HG03060 (cell line): Measurements from ENCODE around the gene CAPN12.

ENCODE experiments used
- ATAC-seq: cut with Tn5 transposase; IDR thresholded peaks from one replicate; pipeline ENCODE4 v1.9.1; 2021; ENCODE audit warnings: low read depth, moderate number of reproducible peaks; ENCODE audit not compliant: unreplicated experiment

Gene CAPN12

DNA sequence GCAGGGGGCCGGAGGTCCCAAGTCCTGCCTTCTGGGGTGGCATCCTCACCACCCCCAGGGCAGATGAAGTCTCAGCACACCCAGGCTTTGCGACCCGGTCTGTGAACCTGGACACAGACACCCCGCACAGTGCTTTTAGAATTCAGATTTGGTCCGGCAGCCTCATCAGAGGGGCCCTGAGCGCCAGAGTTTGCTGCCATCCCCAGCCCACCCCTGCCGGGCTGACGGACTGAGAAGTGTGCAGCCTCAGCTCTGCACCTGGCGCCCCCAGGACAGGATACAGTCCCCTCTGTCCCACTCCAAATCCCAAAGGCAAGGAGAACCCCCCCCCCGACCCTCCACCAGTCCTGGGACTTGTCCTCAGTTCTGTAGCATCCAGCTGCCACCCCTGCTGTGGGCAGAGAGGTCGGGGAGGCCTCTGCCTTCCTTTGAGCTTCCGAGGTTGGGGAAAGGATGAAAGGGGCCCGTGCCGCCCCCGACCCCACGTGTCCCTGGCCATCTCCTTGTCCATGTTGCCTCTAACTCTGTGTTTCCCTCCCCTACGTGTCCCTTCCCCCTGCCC is 16.9 kb downstream of the CAPN12 start:
- no peak for ATAC-seq

DNA sequence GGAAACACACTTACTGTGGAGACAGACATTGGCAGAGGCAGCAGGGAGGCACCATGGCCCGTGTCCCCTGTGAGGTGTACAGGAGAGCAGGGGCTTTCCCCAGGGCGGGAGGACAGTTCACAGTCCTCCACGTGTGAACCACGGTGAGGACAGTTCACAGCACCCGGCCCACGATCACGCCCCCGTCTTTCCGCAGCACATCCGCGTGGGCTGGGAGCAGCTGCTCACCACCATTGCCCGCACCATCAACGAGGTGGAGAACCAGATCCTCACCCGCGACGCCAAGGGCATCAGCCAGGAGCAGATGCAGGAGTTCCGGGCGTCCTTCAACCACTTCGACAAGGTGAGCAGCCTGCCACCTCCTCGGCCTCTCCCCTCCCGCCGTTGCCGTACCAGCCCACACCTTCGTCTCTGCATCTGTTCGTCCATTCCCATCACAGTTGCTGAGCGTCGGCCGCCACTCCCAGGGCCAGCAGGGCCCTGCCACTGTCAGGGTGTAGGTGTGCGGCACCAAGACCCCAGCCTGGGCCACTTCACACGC is 17.4 kb downstream of the CAPN12 start:
- ATAC-seq = no peak

DNA sequence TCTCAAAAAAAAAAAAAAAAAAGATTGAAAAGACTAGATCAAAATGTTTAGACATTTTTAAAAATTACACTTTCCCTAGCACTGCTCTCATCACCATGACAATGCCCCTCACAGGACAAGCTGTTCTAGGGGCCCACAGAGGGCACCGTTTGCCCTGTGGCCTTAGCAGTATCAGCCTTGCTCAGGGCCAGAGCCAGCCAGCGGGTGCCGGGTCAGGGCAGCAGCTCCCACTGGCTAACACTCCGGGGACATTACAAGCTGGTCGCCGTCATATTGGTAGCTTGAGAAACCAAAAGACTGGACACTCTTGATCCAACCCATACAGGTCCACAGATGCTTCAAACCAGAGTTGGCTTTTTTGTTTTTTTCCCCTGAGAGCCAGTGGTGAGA is 18.0 kb downstream of the CAPN12 start:
- ATAC-seq = no peak

DNA sequence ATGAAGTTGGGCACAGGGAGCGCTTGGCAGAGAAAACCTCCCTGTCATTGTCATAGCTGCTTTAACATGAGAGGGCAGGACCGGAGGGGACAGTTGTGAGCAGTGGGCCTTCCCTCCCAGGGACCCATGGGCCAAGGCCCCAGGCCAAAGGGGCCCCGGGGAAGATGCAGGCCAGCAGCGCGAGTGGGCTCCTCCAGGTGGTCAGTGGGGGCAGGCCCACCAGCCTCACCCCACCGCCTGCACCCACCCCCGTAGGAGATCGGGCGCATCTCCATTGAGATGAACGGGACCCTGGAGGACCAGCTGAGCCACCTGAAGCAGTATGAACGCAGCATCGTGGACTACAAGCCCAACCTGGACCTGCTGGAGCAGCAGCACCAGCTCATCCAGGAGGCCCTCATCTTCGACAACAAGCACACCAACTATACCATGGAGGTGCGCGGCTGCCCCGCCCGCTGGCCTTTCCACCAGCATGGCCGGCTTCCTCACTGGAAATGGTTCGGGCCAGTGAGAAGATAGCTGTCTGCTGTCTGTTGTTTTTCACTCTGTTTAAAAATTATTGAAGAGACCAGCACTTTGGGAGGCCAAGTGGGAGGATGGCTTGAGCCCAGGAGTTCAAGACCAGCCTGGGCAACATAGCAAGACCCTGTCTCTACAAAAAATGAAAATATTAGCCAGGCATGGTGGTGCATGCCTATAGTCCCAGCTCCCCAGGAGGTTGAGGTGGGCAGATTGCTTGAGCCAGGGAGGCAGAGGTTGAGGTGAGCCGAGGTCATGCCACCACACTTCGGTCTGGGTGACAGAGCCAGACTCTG is 18.6 kb downstream of the CAPN12 start:
- no peak for ATAC-seq

DNA sequence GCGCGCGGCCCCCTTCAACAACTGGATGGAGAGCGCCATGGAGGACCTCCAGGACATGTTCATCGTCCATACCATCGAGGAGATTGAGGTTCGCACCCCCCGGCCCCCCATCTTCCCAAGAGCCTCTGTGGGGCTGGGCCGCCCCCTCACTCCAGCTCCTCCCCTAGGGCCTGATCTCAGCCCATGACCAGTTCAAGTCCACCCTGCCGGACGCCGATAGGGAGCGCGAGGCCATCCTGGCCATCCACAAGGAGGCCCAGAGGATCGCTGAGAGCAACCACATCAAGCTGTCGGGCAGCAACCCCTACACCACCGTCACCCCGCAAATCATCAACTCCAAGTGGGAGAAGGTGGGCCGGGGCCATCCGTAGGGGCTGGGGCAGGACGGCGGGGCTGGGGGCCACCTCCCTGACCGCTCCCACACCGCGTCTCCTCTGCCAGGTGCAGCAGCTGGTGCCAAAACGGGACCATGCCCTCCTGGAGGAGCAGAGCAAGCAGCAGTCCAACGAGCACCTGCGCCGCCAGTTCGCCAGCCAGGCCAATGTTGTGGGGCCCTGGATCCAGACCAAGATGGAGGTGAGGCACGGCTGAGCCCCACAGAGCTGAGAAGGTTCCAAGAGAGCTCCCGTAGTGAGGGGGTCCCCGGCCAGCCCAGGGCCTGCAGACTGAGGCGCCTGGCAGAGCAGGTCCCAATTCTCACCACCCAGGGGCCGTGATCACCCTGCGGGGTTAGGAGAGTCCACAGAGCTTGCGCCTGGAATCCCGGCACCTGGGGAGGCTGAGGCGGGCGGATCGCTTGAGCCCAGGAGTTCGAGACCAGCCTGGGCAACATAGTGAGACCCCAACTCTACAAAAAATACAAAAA is 20.1 kb downstream of the CAPN12 start:
- no peak for ATAC-seq

DNA sequence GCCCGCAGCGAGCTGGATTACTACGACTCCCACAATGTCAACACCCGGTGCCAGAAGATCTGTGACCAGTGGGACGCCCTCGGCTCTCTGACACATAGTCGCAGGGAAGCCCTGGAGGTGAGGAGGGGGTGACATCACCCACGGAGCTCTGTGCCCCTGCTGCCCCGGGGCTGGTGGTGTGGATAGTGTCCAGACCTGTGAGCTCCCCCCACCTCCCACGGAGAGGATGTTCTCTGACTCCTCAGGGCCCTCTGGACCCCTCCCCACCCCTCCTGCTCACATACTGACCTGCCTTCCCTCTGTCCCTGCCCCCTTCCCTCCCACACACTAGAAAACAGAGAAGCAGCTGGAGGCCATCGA is 20.7 kb downstream of the CAPN12 start:
- ATAC-seq = no peak

DNA sequence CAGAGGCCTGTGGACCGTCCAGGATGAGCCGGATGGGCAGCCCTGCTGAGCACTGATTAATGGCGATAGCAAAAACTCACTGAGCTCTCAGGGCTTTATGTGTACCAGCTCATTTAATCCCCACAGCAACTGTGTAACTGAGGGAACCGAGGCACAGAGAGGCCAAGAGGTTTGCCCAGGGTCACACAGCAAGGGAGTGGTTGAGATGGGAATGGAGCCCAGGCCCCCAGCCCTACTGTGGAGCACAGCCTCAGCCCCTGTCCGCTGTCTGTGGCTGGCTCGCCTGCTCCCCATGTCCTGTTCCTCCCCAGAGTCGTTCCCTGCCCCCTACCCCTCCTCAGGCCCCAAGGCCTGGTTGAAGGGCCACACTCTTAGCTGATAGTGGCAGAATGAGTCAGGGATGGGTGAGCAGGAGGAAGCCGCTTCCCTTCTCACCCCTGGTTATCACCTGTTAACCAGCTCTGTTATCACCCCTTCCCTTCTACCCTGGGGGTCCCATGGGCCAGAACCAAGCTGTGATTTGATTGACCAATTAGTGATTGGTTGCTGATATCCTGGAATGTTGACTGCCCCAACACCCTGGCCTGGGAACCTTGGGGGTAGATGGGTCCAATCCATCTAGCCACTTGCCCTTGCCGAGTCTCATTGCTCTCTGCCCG is 21.2 kb downstream of the CAPN12 start:
- ATAC-seq = no peak

DNA sequence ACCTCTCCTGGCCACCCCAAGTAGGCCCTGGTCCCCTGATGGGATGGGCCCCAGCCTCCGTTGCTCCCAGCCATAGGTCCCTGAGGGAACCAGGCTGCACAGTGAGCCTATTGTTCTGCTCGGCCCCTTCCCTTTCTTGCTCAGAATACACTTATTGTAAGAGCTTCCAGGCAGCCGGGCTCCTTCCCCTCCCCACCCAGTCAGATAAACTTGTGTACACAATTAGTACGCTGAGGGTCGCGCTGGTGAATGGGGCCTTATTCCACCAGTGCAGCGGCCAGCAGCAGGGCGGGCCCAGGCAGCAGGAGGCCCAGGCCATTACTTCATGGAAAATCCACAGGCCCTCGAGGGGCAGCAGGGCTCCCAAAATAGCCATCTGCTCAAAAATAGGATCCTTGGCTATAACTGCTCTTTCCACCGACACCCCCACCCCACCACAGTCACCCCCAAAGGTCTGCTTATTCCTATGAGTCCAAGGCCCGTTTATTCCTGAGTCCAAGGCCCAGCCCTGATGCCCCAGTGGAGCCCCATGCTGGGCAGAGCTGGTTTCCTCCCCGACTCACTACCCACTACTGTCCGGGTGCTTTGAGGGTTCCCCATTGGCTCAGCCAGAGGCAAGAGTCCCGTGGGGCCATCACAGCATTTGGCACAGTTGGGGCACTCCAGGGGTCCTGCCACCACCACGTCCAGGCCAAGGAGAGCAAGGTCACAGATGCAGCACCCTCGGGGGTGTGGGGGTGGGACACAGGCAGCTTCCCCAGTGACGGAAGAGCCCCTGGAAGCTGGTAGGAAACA is 22.1 kb downstream of the CAPN12 start:
- no peak for ATAC-seq

DNA sequence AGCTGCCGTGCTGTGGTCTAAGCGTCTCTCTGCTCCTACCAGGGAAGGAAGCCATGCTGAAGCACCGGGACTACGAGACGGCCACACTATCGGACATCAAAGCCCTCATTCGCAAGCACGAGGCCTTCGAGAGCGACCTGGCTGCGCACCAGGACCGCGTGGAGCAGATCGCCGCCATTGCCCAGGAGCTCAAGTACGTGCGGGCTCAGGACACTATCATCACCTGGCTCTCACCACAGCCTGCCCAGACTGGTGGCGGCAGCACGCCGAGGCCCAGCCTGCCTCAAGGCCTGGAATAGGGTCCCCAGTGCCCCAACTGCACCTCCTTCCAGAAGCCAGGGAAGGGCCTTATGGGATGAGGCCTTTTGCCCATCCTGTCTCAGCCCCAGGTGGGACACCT is 22.8 kb downstream of the CAPN12 start:
- ATAC-seq = no peak

DNA sequence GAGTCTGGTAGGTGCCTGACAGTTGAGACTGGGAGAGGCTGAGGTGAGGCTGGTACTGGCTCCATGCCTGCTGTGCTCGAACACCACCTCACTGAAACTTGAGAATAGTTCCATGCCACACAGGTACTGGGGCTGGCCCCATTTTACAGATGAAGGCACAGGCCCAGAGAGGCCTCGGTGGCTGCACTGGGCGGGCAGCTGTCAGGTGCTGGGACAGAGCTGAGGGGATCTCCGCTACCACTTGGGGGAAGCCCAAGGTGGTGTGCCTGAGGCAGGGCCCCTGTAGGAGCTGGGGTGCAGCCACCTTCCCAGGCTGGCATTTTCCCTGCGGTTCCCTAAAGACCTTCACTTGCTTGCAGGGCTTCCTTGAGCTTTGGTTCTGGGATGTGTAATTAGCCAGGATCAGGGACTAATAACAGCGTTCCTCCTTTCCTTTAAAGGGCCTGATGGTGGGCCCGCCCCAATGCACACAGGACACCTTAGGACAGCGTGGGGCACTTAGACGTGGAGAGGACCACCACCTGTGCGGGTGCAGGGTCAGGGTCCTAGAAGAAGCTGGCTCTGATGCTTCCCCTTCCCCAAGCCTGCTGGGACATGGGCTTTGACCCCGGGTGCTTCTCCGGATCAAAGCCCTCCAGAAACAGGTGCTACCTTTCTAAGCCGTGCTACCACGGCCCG is 23.6 kb downstream of the CAPN12 start:
- ATAC-seq = no peak

DNA sequence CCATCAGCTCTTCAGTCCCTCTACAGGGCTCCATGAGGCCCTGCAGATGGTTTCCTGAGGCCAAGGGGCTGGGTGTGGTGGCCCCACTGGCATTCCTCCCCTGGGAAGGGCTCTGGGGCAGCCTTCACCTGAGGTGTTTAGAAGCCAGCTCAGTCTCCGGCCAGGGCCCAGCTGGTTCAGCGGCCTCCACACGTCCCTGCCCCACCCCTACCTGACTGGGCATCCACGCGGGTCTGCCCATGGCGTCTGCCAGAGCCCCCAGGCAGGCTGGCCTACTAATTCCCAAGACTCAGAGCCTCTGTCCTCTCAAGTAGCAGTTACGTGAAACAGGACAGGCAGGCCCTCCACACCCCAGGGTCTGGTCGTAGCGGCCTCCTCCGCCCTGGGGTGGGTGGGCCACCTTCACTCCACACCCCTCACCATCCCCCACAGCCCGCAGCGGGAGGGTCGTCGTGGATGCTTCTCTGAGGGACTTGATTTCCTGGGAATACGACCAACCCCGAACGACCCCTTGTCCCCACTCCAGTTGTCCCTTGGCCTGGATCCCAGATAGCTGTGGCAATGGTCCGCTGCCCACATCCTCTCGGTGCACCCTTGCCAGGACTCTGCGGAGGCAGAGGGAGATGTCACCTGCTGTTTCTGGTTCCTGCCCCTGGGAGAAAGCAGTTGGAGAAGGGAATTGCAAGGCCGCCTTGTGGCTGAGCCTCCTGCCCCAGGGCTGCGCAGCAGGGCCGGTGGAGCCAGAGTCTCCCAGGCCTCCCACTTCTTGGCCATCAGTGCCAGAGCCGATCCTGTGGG is 24.3 kb downstream of the CAPN12 start:
- no peak for ATAC-seq

DNA sequence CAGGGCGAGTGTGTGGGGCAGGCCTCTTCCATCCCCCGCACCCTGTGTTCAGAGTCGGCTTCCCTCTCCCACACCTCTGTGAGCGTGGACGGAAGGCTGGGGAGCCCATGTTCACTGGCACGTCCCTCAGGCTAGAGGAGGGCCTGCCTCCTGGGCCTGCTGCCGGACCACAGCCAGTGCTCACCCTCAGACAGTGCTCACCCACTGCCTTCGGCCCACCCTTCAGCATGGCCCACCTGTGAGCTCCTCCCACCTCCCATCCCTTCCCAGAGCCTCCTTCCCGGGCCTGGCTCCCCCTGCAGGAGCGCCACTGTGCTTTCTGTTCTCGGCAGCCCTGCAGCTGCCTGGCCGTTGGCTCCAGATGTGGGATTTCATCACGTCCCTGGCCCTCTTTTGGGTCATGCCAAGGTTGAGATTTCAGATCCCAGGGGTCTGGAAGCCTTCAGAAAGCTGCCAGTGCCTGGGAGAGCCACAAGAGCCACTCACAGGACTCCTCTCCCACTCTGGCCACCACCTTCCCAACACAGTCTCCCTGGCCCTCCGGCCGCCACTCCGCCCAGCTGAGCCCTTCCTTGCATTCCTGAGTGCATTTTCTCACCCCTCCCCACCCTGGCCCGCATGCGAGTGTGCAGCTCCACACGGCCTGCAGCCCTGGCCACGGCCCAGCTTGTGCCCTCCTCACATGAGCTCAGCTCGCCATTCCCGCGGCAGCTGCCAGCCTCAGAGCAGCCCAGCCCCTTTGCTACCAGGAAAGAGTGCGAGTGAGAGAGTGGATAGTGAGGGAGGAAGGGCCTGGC is 25.3 kb downstream of the CAPN12 start:
- ATAC-seq = no peak

DNA sequence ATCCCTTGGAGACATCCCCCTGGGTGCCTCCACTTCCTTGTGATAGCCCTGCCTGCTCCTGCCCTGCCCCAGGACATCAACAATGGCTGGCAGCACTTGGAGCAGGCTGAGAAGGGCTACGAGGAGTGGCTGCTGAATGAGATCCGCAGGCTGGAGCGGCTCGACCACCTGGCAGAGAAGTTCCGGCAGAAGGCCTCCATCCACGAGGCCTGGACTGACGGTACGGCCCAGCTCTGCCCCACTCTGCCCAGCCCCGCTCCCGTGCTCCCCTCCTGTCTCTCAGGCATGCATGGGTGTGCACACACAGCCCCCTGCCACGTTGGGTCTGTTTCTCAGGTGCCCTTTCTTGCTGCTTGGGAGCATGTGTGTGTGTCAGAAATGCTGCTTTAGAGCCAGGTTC is 26.4 kb downstream of the CAPN12 start:
- ATAC-seq = no peak

DNA sequence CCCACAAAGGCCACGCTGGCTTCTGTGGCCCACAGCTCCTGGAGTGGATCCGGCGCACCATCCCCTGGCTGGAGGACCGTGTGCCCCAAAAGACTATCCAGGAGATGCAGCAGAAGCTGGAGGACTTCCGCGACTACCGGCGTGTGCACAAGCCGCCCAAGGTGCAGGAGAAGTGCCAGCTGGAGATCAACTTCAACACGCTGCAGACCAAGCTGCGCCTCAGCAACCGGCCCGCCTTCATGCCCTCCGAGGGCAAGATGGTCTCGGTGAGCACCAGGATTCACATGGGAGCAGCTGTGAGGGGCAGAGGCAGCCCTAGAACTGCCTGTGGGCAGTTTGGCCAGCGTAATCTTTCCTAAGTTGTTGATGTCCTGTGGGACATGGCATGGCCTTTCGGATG is 27.2 kb downstream of the CAPN12 start:
- no peak for ATAC-seq

DNA sequence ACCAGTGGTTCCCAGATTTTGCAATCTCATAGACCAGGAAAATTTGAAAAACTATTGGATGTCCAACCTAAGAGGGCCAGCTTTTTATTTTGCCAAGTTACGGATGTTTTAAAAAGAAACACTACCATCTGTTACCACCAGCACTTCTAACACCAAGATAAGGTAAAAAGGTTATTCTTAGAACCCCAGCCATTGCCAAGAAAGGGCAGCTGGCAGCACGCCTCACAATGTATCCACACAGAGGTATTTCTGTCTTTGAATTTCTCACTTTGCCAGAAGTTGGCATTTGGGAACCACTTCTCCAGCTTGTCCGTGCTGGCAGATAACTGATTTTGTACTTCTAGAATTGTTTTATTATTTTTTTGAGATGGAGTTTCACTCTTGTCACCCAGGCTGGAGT is 28.7 kb downstream of the CAPN12 start:
- ATAC-seq = no peak

DNA sequence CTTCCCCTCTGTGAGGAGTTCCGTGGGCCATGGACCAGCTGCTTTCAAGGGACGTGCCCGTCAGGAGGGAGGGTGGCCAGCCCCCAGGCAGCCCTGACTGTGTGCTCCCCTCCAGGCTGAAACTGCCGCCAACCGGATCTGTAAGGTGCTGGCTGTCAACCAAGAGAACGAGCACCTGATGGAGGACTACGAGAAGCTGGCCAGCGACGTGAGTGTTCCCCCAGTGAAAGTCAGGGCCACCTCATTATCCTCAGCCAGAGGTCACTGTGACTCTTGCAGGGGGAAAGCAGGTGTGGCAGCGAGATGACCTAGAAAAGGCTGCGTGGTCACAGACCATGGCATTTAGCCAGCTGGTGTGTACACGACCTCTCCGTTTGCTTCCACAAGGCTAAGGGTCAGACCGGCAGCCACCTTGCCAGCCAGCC is 29.9 kb downstream of the CAPN12 start:
- no peak for ATAC-seq

DNA sequence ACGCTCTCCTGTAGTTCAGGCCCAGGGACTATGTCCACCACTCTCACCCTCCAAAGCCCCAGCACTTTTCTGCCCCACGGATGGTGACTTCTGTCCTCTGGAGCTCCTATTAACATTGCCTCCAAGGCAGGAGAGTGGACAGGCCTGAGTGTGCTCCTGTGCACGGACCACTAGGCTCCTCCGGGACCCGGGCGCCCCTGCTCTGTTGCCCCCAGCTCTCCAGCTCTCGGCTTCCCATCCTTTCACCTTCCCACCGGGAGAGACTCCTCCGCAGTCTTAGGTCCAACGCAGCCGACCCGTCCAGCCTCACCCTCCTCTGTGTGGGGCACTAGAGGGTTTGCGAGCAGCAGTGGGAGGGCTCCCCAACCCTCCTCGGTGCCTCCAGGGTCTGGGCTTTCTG is 30.4 kb downstream of the CAPN12 start:
- ATAC-seq = no peak

DNA sequence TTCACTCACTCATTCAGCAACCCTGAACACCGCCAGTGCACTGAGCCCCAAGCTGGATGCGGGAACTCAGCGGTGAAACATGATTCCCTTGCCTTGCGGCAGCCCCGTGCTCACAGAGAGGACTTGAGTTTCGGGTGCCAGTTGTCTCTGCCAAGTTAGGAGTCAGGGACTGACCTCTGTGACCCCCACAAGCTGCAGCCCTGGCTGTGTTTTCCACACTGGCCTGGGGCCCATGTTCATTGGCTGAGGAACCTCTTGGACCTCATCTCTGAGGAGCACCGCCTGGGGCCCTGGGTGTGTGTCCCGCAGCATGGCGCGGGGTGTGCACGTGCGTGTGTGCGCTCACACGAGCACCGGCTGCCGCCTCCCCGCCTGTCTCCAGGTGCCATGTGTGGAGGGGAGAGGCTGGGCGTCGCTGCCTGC is 31.0 kb downstream of the CAPN12 start:
- ATAC-seq = no peak
